ENCODE results near the gene CACNA1H.
"Not testable (repeated sequence)": the region's sequence is repeated elsewhere in the genome, so short reads cannot be mapped to it uniquely, and the experiment has no call there.

DNA sequence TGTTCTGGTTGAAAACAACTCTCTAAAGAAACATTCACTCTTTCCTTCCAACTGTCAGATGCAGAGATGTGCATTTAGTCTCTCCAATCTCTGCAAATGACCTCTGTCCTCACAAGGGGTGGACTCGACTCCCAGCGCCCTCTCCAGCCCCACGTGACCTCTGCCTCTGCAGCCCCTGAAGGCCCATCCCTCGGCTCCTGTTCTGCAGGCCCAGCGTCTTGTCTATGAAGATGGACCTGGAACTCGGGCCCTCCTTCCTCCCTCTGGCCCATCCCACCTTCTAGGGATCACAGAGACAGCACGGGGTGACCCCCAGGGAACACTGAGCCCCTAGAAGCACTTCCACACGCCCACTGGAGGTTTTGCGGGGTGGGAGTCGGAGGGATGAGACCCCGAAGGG is 90.5 kb downstream of the CACNA1H start:
- TF ChIP-seq, protein P1, sequence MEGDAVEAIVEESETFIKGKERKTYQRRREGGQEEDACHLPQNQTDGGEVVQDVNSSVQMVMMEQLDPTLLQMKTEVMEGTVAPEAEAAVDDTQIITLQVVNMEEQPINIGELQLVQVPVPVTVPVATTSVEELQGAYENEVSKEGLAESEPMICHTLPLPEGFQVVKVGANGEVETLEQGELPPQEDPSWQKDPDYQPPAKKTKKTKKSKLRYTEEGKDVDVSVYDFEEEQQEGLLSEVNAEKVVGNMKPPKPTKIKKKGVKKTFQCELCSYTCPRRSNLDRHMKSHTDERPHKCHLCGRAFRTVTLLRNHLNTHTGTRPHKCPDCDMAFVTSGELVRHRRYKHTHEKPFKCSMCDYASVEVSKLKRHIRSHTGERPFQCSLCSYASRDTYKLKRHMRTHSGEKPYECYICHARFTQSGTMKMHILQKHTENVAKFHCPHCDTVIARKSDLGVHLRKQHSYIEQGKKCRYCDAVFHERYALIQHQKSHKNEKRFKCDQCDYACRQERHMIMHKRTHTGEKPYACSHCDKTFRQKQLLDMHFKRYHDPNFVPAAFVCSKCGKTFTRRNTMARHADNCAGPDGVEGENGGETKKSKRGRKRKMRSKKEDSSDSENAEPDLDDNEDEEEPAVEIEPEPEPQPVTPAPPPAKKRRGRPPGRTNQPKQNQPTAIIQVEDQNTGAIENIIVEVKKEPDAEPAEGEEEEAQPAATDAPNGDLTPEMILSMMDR (IDR thresholded peaks at IDR 0.05) = not testable (repeated sequence)
- not testable (repeated sequence) for TF ChIP-seq POLR2A (IDR thresholded peaks at IDR 0.05)

Measured in right lobe of liver (tissue), 4 donors.